T-cell (primary cell): ENCODE data around the gene KBTBD13. TPM values are rescaled to one million over a fixed set of nuclear protein-coding genes. Genes with fewer than 3 reads are reported as not detected.
"Not testable (repeated sequence)": the region's sequence is repeated elsewhere in the genome, so short reads cannot be mapped to it uniquely, and the experiment has no call there.

ENCODE experiments used
- ATAC-seq, 4 experiments: fragments of 200-7000 bp in 3 of 4; fragments of 150-1000 bp in 1 of 4; cut with Tn5 transposase; replicated peaks in 1 of 4; 1 replicate in 3 of 4; 2 replicates in 1 of 4; pipeline ENCODE4 v1.10.0; 2021; ENCODE audit warnings: moderate library complexity in 3 of 4, mild to moderate bottlenecking in 2 of 4, moderate number of reproducible peaks in 1 of 4
- CTCF ChIA-PET, 2 donors: fragments of 300-600 bp; sonication (Branson Sonifier 250); formaldehyde crosslinking; loops; one replicate each; lab custom pipeline; 2022; ENCODE audit warnings: antibody characterized with exemption in 2 of 2; lab: Charles Lee
- POLR2A ChIA-PET, 2 donors: fragments of 300-600 bp; sonication (Branson Sonifier 250); formaldehyde crosslinking; loops; one replicate each; lab custom pipeline; 2022; ENCODE audit warnings: antibody characterized with exemption in 2 of 2; lab: Charles Lee
- DNase-seq, 35 experiments: peaks; one replicate each; pipeline versions ENCODE4 v3.0.0 to v3.0.0-alpha.2; 2013 to 2023
- H3K27ac ChIP-seq: one replicate; pipeline ENCODE4 v1.5.1; 2013; ENCODE audit warnings: low read length
- H3K27me3 ChIP-seq, 2 experiments: replicated peaks in 1 of 2; 1 replicate in 1 of 2; 2 replicates in 1 of 2; pipeline versions ENCODE4 v1.6.1 to v1.7.0; 2013; ENCODE audit warnings: low read length in 1 of 2, mixed read lengths in 1 of 2; ENCODE audit not compliant: control insufficient read depth in 2 of 2, insufficient read depth in 2 of 2; ENCODE audit errors: extremely low read depth in 1 of 2
- H3K36me3 ChIP-seq, 2 donors: 1 replicate in 1 of 2; 2 replicates in 1 of 2; pipeline versions ENCODE4 v1.6.1 to v1.7.0; 2013; ENCODE audit warnings: low read length in 1 of 2; ENCODE audit not compliant: control insufficient read depth in 2 of 2, insufficient read depth in 1 of 2; ENCODE audit errors: extremely low read depth in 1 of 2
- H3K4me1 ChIP-seq, 2 experiments: 1 replicate in 1 of 2; 2 replicates in 1 of 2; pipeline versions ENCODE4 v1.6.1 to v1.7.0; 2013; ENCODE audit warnings: low read length in 2 of 2, mixed read lengths in 1 of 2; ENCODE audit not compliant: insufficient read depth in 2 of 2, control insufficient read depth in 1 of 2; ENCODE audit errors: extremely low read depth in 1 of 2
- H3K4me3 ChIP-seq, 2 donors: 1 replicate in 1 of 2; 2 replicates in 1 of 2; pipeline versions ENCODE4 v1.5.1 to v1.7.0; 2013; ENCODE audit warnings: mild to moderate bottlenecking in 2 of 2, low read length in 1 of 2, moderate library complexity in 1 of 2; ENCODE audit not compliant: control insufficient read depth in 1 of 2; ENCODE audit errors: extremely low read depth in 1 of 2
- H3K9me3 ChIP-seq: 2 replicates; pipeline ENCODE4 v1.7.0; 2013
- H3K27ac Mint-ChIP-seq, 2 donors: one replicate each; pipeline ENCODE4 v1.8.0; 2020 to 2021; ENCODE audit warnings: mild to moderate bottlenecking in 2 of 2, mixed read lengths in 2 of 2
- H3K27me3 Mint-ChIP-seq, 2 donors: one replicate each; pipeline ENCODE4 v1.8.0; 2021 to 2022; ENCODE audit warnings: mixed read lengths in 2 of 2
- H3K36me3 Mint-ChIP-seq: one replicate; pipeline ENCODE4 v1.8.0; 2021; ENCODE audit warnings: mixed read lengths
- H3K4me1 Mint-ChIP-seq, 3 donors: one replicate each; pipeline ENCODE4 v1.8.0; 2020 to 2022; ENCODE audit warnings: mixed read lengths in 3 of 3, mild to moderate bottlenecking in 1 of 3
- H3K4me3 Mint-ChIP-seq, 3 donors: one replicate each; pipeline ENCODE4 v1.8.0; 2020 to 2022; ENCODE audit warnings: mild to moderate bottlenecking in 3 of 3, mixed read lengths in 3 of 3, moderate library complexity in 3 of 3
- H3K9me3 Mint-ChIP-seq, 3 donors: one replicate each; pipeline ENCODE4 v1.8.0; 2020 to 2022; ENCODE audit warnings: mixed read lengths in 3 of 3
- WGBS: methylation state at CpG from one replicate; pipeline ENCODE4 v1.1.5; 2013; ENCODE audit warnings: missing lambda C conversion rate; ENCODE audit not compliant: insufficient coverage; 5-methylcytosine and 5-hydroxymethylcytosine counted together
- total RNA-seq, 35 experiments: library from RNA in 6 of 35; stranded (reverse) in 6 of 35; fragments of 120-200 nt in 1 of 35; gene quantifications; one replicate each; pipeline versions ENCODE4 v1.2.1 to v1.2.4 and lab custom pipeline; 2013 to 2026

The KBTBD13 gene
- total RNA-seq, 5 donors from 2014 or later (not counting 1 experiment from before 2014, with no cell fraction given) = not detected

GRCh38 chr15:65099801-65100200 is 23.3 kb downstream of the KBTBD13 start:
- H3K27me3 ChIP-seq, H3K4me3 ChIP-seq, H3K4me1 Mint-ChIP-seq, POLR2A ChIA-PET, H3K4me1 ChIP-seq, DNase-seq, H3K27me3 Mint-ChIP-seq, H3K27ac Mint-ChIP-seq, H3K4me3 Mint-ChIP-seq, H3K9me3 Mint-ChIP-seq, H3K9me3 ChIP-seq, H3K27ac ChIP-seq, ATAC-seq: not testable (repeated sequence)
- WGBS = 90% methylated on average over 6 of the region's 10 CpGs
- H3K36me3 ChIP-seq = peaks cover 0 to 45% of the 10 kb centered on the region in 2 donors
- CTCF ChIA-PET = interaction anchor here in 1 of 2 donors (0.7 kb wide), 1 partner anchor 52 kb away, joined by 3 read pairs; no protein-coding TSS in a partner anchor
- peaks cover 41% of the 10 kb centered on the region for H3K36me3 Mint-ChIP-seq

- Mint-ChIP-seq H3K4me1 (peaks cover 4% of the 10 kb centered on the region in 3 donors), H3K4me3 (no peak overlapping the region), H3K9me3 (no peaks in the 10 kb centered on the region), H3K27ac (no peak overlapping the region), H3K27me3 (no peaks in the 10 kb centered on the region), H3K36me3 (peaks cover 43% of the 10 kb centered on the region)
- ATAC-seq (no peak), DNase-seq (no peak)
- Histone ChIP-seq H3K4me1 (peaks cover 0 to 2% of the 10 kb centered on the region in 2 experiments), H3K9me3 (no peaks in the 10 kb centered on the region), H3K27ac (no peak overlapping the region), H3K36me3 (peaks cover 0 to 51% of the 10 kb centered on the region in 2 donors), H3K27me3 (no peaks in the 10 kb centered on the region), H3K4me3 (no peak overlapping the region)
- no CpG with 5 or more reads among the region's 7 CpGs for WGBS
- CTCF ChIA-PET = no interaction called here
- POLR2A ChIA-PET = no interaction called here
Observed at GRCh38 chr15:65100442-65100841, 23.9 kb downstream of the KBTBD13 start.

GRCh38 chr15:65101411-65101890 is 24.9 kb downstream of the KBTBD13 start:
- H3K9me3 Mint-ChIP-seq = no peaks in the 10 kb centered on the region
- no peak overlapping the region for H3K4me3 ChIP-seq
- WGBS = 56% methylated on average over 9 of the region's 9 CpGs
- ATAC-seq (no peak), DNase-seq (peak in 25 of 35 experiments; percentile 8 to 58 (median 31))
- peaks cover 0 to 2% of the 10 kb centered on the region in 2 experiments for H3K4me1 ChIP-seq
- no peaks in the 10 kb centered on the region for H3K27me3 Mint-ChIP-seq
- CTCF ChIA-PET = interaction anchor here in 1 of 2 donors (0.5 kb wide), 1 partner anchor 49 kb away, joined by 3 read pairs; no protein-coding TSS in a partner anchor
- peaks cover 4% of the 10 kb centered on the region in 3 donors for H3K4me1 Mint-ChIP-seq
- POLR2A ChIA-PET = no interaction called here
- H3K27me3 ChIP-seq = no peaks in the 10 kb centered on the region
- no peaks in the 10 kb centered on the region for H3K9me3 ChIP-seq
- H3K27ac ChIP-seq = no peak overlapping the region
- H3K27ac Mint-ChIP-seq = peak overlapping the region in 1 of 2 donors; percentile 1
- H3K4me3 Mint-ChIP-seq = no peak overlapping the region
- peaks cover 0 to 53% of the 10 kb centered on the region in 2 donors for H3K36me3 ChIP-seq
- H3K36me3 Mint-ChIP-seq = peaks cover 53% of the 10 kb centered on the region

GRCh38 chr15:65101891-65102708 is 25.6 kb downstream of the KBTBD13 start:
- Mint-ChIP-seq H3K9me3 (no peaks in the 10 kb centered on the region), H3K27me3 (no peaks in the 10 kb centered on the region), H3K4me1 (peaks cover 4% of the 10 kb centered on the region in 3 donors), H3K36me3 (peaks cover 52% of the 10 kb centered on the region), H3K4me3 (no peak overlapping the region), H3K27ac (no peak overlapping the region)
- ATAC-seq (no peak), DNase-seq (peak in 1 of 35 experiments; percentile 12)
- ChIA-PET CTCF (no interaction called here), POLR2A (no interaction called here)
- no peaks in the 10 kb centered on the region for H3K27me3 ChIP-seq
- H3K4me1 ChIP-seq = peaks cover 0 to 2% of the 10 kb centered on the region in 2 experiments
- H3K36me3 ChIP-seq = peaks cover 0 to 47% of the 10 kb centered on the region in 2 donors
- 92% methylated on average over 61 of the region's 75 CpGs for WGBS
- no peaks in the 10 kb centered on the region for H3K9me3 ChIP-seq
- H3K27ac ChIP-seq = no peak overlapping the region
- H3K4me3 ChIP-seq = no peak overlapping the region

- no peaks in the 10 kb centered on the region for H3K27me3 Mint-ChIP-seq
- H3K27ac ChIP-seq = no peak overlapping the region
- peaks cover 0 to 2% of the 10 kb centered on the region in 2 experiments for H3K4me1 ChIP-seq
- no peak overlapping the region for H3K4me3 ChIP-seq
- no peak overlapping the region for H3K4me3 Mint-ChIP-seq
- peaks cover 0 to 39% of the 10 kb centered on the region in 2 donors for H3K36me3 ChIP-seq
- no peaks in the 10 kb centered on the region for H3K9me3 Mint-ChIP-seq
- no peaks in the 10 kb centered on the region for H3K27me3 ChIP-seq
- POLR2A ChIA-PET = no interaction called here
- no peak for ATAC-seq
- H3K9me3 ChIP-seq = no peaks in the 10 kb centered on the region
- WGBS = no CpG with 5 or more reads among the region's 3 CpGs
- H3K36me3 Mint-ChIP-seq = peaks cover 46% of the 10 kb centered on the region
- CTCF ChIA-PET = interaction anchor here in 1 of 2 donors (0.6 kb wide), 1 partner anchor 379 kb away, joined by 3 read pairs; no protein-coding TSS in a partner anchor
- peaks cover 4% of the 10 kb centered on the region in 3 donors for H3K4me1 Mint-ChIP-seq
- no peak overlapping the region for H3K27ac Mint-ChIP-seq
- no peak for DNase-seq
Observed at GRCh38 chr15:65102912-65103311, 26.4 kb downstream of the KBTBD13 start.

- H3K9me3 ChIP-seq = no peaks in the 10 kb centered on the region
- H3K36me3 ChIP-seq = peaks cover 0 to 21% of the 10 kb centered on the region in 2 donors
- DNase-seq (no peak), ATAC-seq (no peak)
- ChIA-PET POLR2A (no interaction called here), CTCF (no interaction called here)
- no peak overlapping the region for H3K27ac Mint-ChIP-seq
- WGBS = 89% methylated on average over 3 of the region's 5 CpGs
- peaks cover 4% of the 10 kb centered on the region in 3 donors for H3K4me1 Mint-ChIP-seq
- no peaks in the 10 kb centered on the region for H3K9me3 Mint-ChIP-seq
- no peak overlapping the region for H3K4me3 Mint-ChIP-seq
- H3K27ac ChIP-seq = no peak overlapping the region
- no peaks in the 10 kb centered on the region for H3K27me3 Mint-ChIP-seq
- H3K4me1 ChIP-seq = peaks cover 0 to 2% of the 10 kb centered on the region in 2 experiments
- no peaks in the 10 kb centered on the region for H3K27me3 ChIP-seq
- H3K4me3 ChIP-seq = no peak overlapping the region
- H3K36me3 Mint-ChIP-seq = peaks cover 36% of the 10 kb centered on the region
Observed at GRCh38 chr15:65105038-65105437, 28.5 kb downstream of the KBTBD13 start.
